Erythroblast (primary cell): ENCODE results near the gene TIMP3.

Source experiments
- GATA1 ChIP-seq: IDR thresholded peaks from 2 replicates; pipeline ENCODE4 v1.6.1; 2011; ENCODE audit warnings: low read depth, mild to moderate bottlenecking, control low read depth, low read length, moderate library complexity
- POLR2A ChIP-seq: IDR thresholded peaks from 2 replicates; pipeline ENCODE4 v1.6.1; 2011; ENCODE audit warnings: mild to moderate bottlenecking, low read length

- TF ChIP-seq POLR2A (no peak), GATA1 (no peak)
Measured at GRCh38 chr22:32781695-32782094, 19.8 kb upstream of the TIMP3 start.
